ENCODE measurements around the gene ATF6B. TPM values are rescaled to one million over a fixed set of nuclear protein-coding genes. Genes with fewer than 3 reads are reported as not detected.
A peak's percentile ranks its signal among the peaks of the same experiment; 100 is the strongest.

Gene ATF6B
- total RNA-seq, 2 donors from 2014 or later, result 15.0 to 15.3 TPM

- H3K36me3 ChIP-seq, result peaks cover 27% of the 10 kb centered on the region
- no peaks in the 10 kb centered on the region for H3K9me3 ChIP-seq
- no peak for DNase-seq (ENCODE audit: low spot score)
- no peak for TF ChIP-seq CTCF (IDR thresholded peaks at IDR 0.05)
- H3K4me1 ChIP-seq, result peaks cover 0 to 62% of the 10 kb centered on the region in 2 donors
- no peaks in the 10 kb centered on the region for H3K27me3 ChIP-seq
- H3K4me3 ChIP-seq, result no peak overlapping the region
- H3K27ac ChIP-seq, result peak overlapping the region; percentile 83 to 89
Measured at GRCh38 chr6:32114796-32115195, 13.2 kb downstream of the ATF6B start.

GRCh38 chr6:32113386-32114352 is 14.4 kb downstream of the ATF6B start:
- TF ChIP-seq CTCF (IDR thresholded peaks at IDR 0.05), result peak in 1 of 2 donors; percentile 57

GRCh38 chr6:32112431-32112980 is 15.5 kb downstream of the ATF6B start:
- no peak for TF ChIP-seq CTCF (IDR thresholded peaks at IDR 0.05)
- no peaks in the 10 kb centered on the region for H3K27me3 ChIP-seq
- peaks cover 0 to 78% of the 10 kb centered on the region in 2 donors for H3K4me1 ChIP-seq
- H3K4me3 ChIP-seq, result no peak overlapping the region
- H3K9me3 ChIP-seq, result no peaks in the 10 kb centered on the region
- H3K36me3 ChIP-seq, result peaks cover 13% of the 10 kb centered on the region
- H3K27ac ChIP-seq, result peak overlapping the region; percentile 83 to 89
- DNase-seq (ENCODE audit: low spot score), result no peak

More at GRCh38 chr6:32113386-32114352, 14.4 kb downstream of the ATF6B start:
- H3K36me3 ChIP-seq, result peaks cover 24% of the 10 kb centered on the region
- H3K4me3 ChIP-seq, result no peak overlapping the region
- no peaks in the 10 kb centered on the region for H3K27me3 ChIP-seq
- H3K9me3 ChIP-seq, result no peaks in the 10 kb centered on the region
- H3K4me1 ChIP-seq, result peaks cover 0 to 66% of the 10 kb centered on the region in 2 donors
- peak; percentile 95 for DNase-seq (ENCODE audit: low spot score)
- peak overlapping the region; percentile 83 to 89 for H3K27ac ChIP-seq

GRCh38 chr6:32111424-32112066 is 16.5 kb downstream of the ATF6B start:
- no peak for TF ChIP-seq CTCF (IDR thresholded peaks at IDR 0.05)
- Histone ChIP-seq H3K4me1 (peaks cover 0 to 88% of the 10 kb centered on the region in 2 donors), H3K4me3 (no peak overlapping the region), H3K36me3 (peaks cover 3% of the 10 kb centered on the region), H3K9me3 (no peaks in the 10 kb centered on the region), H3K27me3 (no peaks in the 10 kb centered on the region), H3K27ac (peak overlapping the region; percentile 83 to 89)
- peak; percentile 84 for DNase-seq (ENCODE audit: low spot score)

GRCh38 chr6:32110632-32111031 is 17.4 kb downstream of the ATF6B start:
- no peaks in the 10 kb centered on the region for H3K9me3 ChIP-seq
- H3K4me3 ChIP-seq, result no peak overlapping the region
- H3K36me3 ChIP-seq, result no peaks in the 10 kb centered on the region
- no peak for TF ChIP-seq CTCF (IDR thresholded peaks at IDR 0.05)
- peak overlapping the region; percentile 83 to 89 for H3K27ac ChIP-seq
- DNase-seq (ENCODE audit: low spot score), result no peak
- peaks cover 0 to 97% of the 10 kb centered on the region in 2 donors for H3K4me1 ChIP-seq
- no peaks in the 10 kb centered on the region for H3K27me3 ChIP-seq
